Endodermal cell (in vitro differentiated cells): ENCODE measurements around the gene USP24. TPM values are rescaled to one million over a fixed set of nuclear protein-coding genes. Genes with fewer than 3 reads are reported as not detected.

Source experiments
- DNase-seq: peaks from one replicate; pipeline ENCODE4 v3.0.0-alpha.2; 2017
- H3K27ac ChIP-seq: 2 replicates; pipeline ENCODE4 v1.5.1; 2013; ENCODE audit warnings: mild to moderate bottlenecking, low read depth, low read length, moderate library complexity
- H3K27me3 ChIP-seq: 2 replicates; pipeline ENCODE4 v1.6.1; 2013; ENCODE audit warnings: mild to moderate bottlenecking, low read length, moderate library complexity; ENCODE audit not compliant: insufficient read depth, control insufficient read depth, poor library complexity, severe bottlenecking
- H3K36me3 ChIP-seq: 2 replicates; pipeline ENCODE4 v1.7.0; 2013; ENCODE audit warnings: mild to moderate bottlenecking, low read length, moderate library complexity; ENCODE audit not compliant: control insufficient read depth, insufficient read depth
- H3K4me1 ChIP-seq: one replicate; pipeline ENCODE4 v1.7.0; 2013; ENCODE audit warnings: low read length; ENCODE audit not compliant: control insufficient read depth, insufficient read depth
- H3K4me3 ChIP-seq: 2 replicates; pipeline ENCODE4 v1.5.1; 2013; ENCODE audit warnings: mild to moderate bottlenecking, low read length, moderate library complexity
- H3K9ac ChIP-seq: 2 replicates; pipeline ENCODE4 v1.6.1; 2013; ENCODE audit warnings: mild to moderate bottlenecking, low read length, moderate library complexity; ENCODE audit not compliant: poor library complexity, severe bottlenecking; ENCODE audit errors: extremely low read depth
- H3K9me3 ChIP-seq: 2 replicates; pipeline ENCODE4 v1.6.1; 2013; ENCODE audit warnings: mild to moderate bottlenecking, low read length, moderate library complexity; ENCODE audit not compliant: control insufficient read depth
- H3K27ac Mint-ChIP-seq: 2 replicates; pipeline ENCODE4 v1.8.0; 2020; ENCODE audit warnings: mixed read lengths
- H3K27me3 Mint-ChIP-seq: 2 replicates; pipeline ENCODE4 v1.8.0; 2021; ENCODE audit warnings: mild to moderate bottlenecking, mixed read lengths; ENCODE audit not compliant: insufficient read depth
- H3K36me3 Mint-ChIP-seq: 2 replicates; pipeline ENCODE4 v1.8.0; 2020; ENCODE audit warnings: low read depth, mixed read lengths
- H3K4me1 Mint-ChIP-seq: 2 replicates; pipeline ENCODE4 v1.8.0; 2020; ENCODE audit warnings: mixed read lengths
- H3K4me3 Mint-ChIP-seq: 2 replicates; pipeline ENCODE4 v1.8.0; 2020; ENCODE audit warnings: mild to moderate bottlenecking, moderate library complexity, mixed read lengths
- H3K9me3 Mint-ChIP-seq: 2 replicates; pipeline ENCODE4 v1.8.0; 2020; ENCODE audit warnings: mild to moderate bottlenecking, mixed read lengths
- WGBS, 2 experiments: methylation state at CpG; one replicate each; pipeline versions ENCODE4 v1.1.5 to v1.1.7; 2013; ENCODE audit warnings: missing lambda C conversion rate in 2 of 2, mixed read lengths in 1 of 2; ENCODE audit not compliant: insufficient coverage in 1 of 2, insufficient read length in 1 of 2; 5-methylcytosine and 5-hydroxymethylcytosine counted together
- total RNA-seq, 2 donors: library from RNA; stranded (reverse); fragmentation: NEBNext Ultra II Directional in 1 of 2; extraction: Animal tissue kit (Norgen Biotek cat#: 25700) in 1 of 2; gene quantifications; 2 replicates in 1 of 2; 3 replicates in 1 of 2; pipeline ENCODE4 v1.2.1, GENCODE V29; 2021
- TF ChIP-seq, protein P1 (sequence below): fragments of 200-600 bp; sonication (generic); conservative IDR thresholded peaks from 2 replicates; pipeline ENCODE4 v1.5.0; 2021; ENCODE audit warnings: antibody characterized with exemption, mild to moderate bottlenecking

USP24 gene
- total RNA-seq, 2 donors from 2014 or later: 68.2 to 71.5 TPM

DNA sequence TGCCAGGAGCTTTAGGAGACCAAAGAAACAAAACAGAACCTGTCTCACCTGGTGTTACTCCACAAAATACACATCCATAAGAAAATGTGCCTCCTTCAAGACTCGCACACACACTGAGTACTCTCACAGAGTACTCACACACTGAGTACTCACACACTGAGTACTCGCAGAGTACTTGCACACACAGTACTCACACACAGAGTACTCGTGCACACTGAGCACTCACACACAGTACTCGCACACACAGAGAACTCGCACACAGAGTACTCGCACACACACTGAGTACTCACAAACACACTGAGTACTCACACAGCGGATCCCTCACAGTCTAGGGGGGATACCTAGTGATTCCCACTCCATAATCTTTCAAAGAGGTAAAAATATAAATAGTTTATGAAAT lies 135.5 kb downstream of the USP24 start:
- peaks cover 82% of the 10 kb centered on the region for H3K36me3 Mint-ChIP-seq
- no peak overlapping the region for H3K27ac Mint-ChIP-seq
- no peaks in the 10 kb centered on the region for H3K9me3 Mint-ChIP-seq
- Histone ChIP-seq H3K27ac (no peak overlapping the region), H3K27me3 (no peaks in the 10 kb centered on the region), H3K36me3 (peaks cover 97% of the 10 kb centered on the region), H3K9me3 (no peaks in the 10 kb centered on the region), H3K4me1 (peaks cover 2% of the 10 kb centered on the region), H3K4me3 (no peak overlapping the region), H3K9ac (no peak overlapping the region)
- H3K4me1 Mint-ChIP-seq: peaks cover 23% of the 10 kb centered on the region
- TF ChIP-seq, protein P1, sequence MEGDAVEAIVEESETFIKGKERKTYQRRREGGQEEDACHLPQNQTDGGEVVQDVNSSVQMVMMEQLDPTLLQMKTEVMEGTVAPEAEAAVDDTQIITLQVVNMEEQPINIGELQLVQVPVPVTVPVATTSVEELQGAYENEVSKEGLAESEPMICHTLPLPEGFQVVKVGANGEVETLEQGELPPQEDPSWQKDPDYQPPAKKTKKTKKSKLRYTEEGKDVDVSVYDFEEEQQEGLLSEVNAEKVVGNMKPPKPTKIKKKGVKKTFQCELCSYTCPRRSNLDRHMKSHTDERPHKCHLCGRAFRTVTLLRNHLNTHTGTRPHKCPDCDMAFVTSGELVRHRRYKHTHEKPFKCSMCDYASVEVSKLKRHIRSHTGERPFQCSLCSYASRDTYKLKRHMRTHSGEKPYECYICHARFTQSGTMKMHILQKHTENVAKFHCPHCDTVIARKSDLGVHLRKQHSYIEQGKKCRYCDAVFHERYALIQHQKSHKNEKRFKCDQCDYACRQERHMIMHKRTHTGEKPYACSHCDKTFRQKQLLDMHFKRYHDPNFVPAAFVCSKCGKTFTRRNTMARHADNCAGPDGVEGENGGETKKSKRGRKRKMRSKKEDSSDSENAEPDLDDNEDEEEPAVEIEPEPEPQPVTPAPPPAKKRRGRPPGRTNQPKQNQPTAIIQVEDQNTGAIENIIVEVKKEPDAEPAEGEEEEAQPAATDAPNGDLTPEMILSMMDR: no peak
- H3K27me3 Mint-ChIP-seq: no peaks in the 10 kb centered on the region
- DNase-seq: no peak
- WGBS, 2 experiments: 88 to 93% methylated on average over 3 to 7 of the region's 7 CpGs
- H3K4me3 Mint-ChIP-seq: no peak overlapping the region

- Mint-ChIP-seq H3K9me3 (no peaks in the 10 kb centered on the region), H3K27ac (no peak overlapping the region), H3K4me1 (peaks cover 23% of the 10 kb centered on the region), H3K36me3 (peaks cover 81% of the 10 kb centered on the region), H3K27me3 (no peaks in the 10 kb centered on the region), H3K4me3 (no peak overlapping the region)
- peaks cover 2% of the 10 kb centered on the region for H3K4me1 ChIP-seq
- H3K27me3 ChIP-seq: no peaks in the 10 kb centered on the region
- TF ChIP-seq, protein P1: no peak
- H3K9ac ChIP-seq: no peak overlapping the region
- H3K36me3 ChIP-seq: peaks cover 95% of the 10 kb centered on the region
- no peaks in the 10 kb centered on the region for H3K9me3 ChIP-seq
- WGBS, 2 experiments: 77 to 81% methylated on average over 3 of the region's 3 CpGs
- no peak for DNase-seq
- H3K27ac ChIP-seq: no peak overlapping the region
- no peak overlapping the region for H3K4me3 ChIP-seq
These were observed 136.7 kb downstream of the USP24 start for GRCh38 chr1:55078470-55078869.

- no peak for DNase-seq
- Mint-ChIP-seq H3K36me3 (peaks cover 85% of the 10 kb centered on the region), H3K4me1 (peaks cover 22% of the 10 kb centered on the region), H3K9me3 (no peaks in the 10 kb centered on the region), H3K27me3 (no peaks in the 10 kb centered on the region), H3K4me3 (no peak overlapping the region), H3K27ac (no peak overlapping the region)
- Histone ChIP-seq H3K27ac (no peak overlapping the region), H3K9ac (no peak overlapping the region), H3K4me3 (no peak overlapping the region), H3K36me3 (peaks cover 95% of the 10 kb centered on the region), H3K9me3 (no peaks in the 10 kb centered on the region), H3K27me3 (no peaks in the 10 kb centered on the region), H3K4me1 (peaks cover 2% of the 10 kb centered on the region)
- WGBS, 2 experiments: 100% methylated on average over 1 of the region's 1 CpG; no CpG with 5 or more reads in 1 of the 2 experiments
- TF ChIP-seq, protein P1: no peak
These were observed 138.8 kb downstream of the USP24 start for GRCh38 chr1:55076356-55076755.
